ENCODE results near the gene ZNF521. TPM values are rescaled to one million over a fixed set of nuclear protein-coding genes. Genes with fewer than 3 reads are reported as not detected.
"Not testable (repeated sequence)": the region's sequence is repeated elsewhere in the genome, so short reads cannot be mapped to it uniquely, and the experiment has no call there.

ZNF521 gene
- total RNA-seq, 2 donors from 2014 or later = 8.0 to 17.2 TPM

DNA sequence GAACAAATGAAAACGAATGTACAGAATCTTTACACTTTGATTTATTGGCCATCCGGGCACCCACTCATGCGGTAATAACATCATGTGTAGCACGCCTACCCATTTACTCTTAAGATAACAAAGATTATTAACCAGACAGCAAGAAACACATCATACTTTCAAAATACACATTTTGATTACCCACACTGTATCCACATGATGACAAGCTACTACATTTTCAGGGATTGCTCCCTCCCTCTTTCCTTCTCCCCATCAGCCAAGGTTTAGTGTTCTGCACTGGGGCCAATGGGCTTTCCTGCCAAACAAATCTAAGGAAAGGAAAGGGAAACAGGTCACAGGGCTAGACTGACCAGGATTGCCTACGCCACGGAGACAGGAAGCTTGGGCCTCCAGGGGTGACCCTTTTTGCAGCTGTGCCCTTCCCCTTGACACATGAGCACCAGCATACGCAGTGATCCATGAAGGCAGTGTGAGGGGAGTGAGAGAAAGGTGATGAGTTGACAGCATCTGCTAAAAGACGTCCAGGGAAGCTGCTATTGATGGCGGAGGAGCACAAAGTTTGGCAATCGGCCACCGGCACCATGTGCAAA lies 76.5 kb downstream of the ZNF521 start:
- ATAC-seq (ENCODE audit: insufficient number of reproducible peaks, low FRiP score, low read depth) (no peak), DNase-seq (ENCODE audit: low spot score) (no peak)
- no peaks in the 10 kb centered on the region for H3K36me3 ChIP-seq
- TF ChIP-seq, protein P1, sequence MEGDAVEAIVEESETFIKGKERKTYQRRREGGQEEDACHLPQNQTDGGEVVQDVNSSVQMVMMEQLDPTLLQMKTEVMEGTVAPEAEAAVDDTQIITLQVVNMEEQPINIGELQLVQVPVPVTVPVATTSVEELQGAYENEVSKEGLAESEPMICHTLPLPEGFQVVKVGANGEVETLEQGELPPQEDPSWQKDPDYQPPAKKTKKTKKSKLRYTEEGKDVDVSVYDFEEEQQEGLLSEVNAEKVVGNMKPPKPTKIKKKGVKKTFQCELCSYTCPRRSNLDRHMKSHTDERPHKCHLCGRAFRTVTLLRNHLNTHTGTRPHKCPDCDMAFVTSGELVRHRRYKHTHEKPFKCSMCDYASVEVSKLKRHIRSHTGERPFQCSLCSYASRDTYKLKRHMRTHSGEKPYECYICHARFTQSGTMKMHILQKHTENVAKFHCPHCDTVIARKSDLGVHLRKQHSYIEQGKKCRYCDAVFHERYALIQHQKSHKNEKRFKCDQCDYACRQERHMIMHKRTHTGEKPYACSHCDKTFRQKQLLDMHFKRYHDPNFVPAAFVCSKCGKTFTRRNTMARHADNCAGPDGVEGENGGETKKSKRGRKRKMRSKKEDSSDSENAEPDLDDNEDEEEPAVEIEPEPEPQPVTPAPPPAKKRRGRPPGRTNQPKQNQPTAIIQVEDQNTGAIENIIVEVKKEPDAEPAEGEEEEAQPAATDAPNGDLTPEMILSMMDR (IDR thresholded peaks at IDR 0.05) = no peak
- no peaks in the 10 kb centered on the region for H3K4me1 ChIP-seq (ENCODE audit: control insufficient read depth in 1 of 2, low read depth in 2 of 2)
- H3K9me3 ChIP-seq = no peaks in the 10 kb centered on the region
- H3K27me3 ChIP-seq (replicated peaks; ENCODE audit: insufficient read depth) = no peaks in the 10 kb centered on the region
- H3K27ac ChIP-seq = no peak overlapping the region
- no peak overlapping the region for H3K4me3 ChIP-seq

DNA sequence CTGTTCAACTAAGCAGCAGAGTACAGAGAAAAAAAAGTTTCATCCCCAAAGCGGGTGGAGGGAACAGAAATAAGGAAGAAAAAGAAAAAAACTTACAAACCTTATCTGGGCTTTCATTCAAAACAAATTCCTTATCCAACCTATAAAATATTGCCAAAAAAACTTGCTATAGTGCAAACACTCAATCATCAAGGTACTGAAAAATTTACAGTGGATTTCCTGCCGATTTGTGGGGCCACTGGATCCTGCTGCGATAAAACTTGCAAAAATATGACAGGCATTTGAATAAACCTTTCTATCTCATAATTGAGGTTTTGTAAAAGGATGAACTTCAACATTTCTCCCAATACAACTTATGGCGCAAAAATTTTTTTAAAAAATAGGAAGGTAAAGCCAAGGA lies 77.0 kb downstream of the ZNF521 start:
- Histone ChIP-seq H3K4me1 (ENCODE audit: control insufficient read depth in 1 of 2, low read depth in 2 of 2) (no peaks in the 10 kb centered on the region), H3K4me3 (no peak overlapping the region), H3K36me3 (no peaks in the 10 kb centered on the region), H3K27me3 (replicated peaks; ENCODE audit: insufficient read depth) (no peaks in the 10 kb centered on the region), H3K27ac (no peak overlapping the region), H3K9me3 (no peaks in the 10 kb centered on the region)
- ATAC-seq (ENCODE audit: insufficient number of reproducible peaks, low FRiP score, low read depth) (no peak), DNase-seq (ENCODE audit: low spot score) (no peak)
- TF ChIP-seq, protein P1 (IDR thresholded peaks at IDR 0.05) = no peak

DNA sequence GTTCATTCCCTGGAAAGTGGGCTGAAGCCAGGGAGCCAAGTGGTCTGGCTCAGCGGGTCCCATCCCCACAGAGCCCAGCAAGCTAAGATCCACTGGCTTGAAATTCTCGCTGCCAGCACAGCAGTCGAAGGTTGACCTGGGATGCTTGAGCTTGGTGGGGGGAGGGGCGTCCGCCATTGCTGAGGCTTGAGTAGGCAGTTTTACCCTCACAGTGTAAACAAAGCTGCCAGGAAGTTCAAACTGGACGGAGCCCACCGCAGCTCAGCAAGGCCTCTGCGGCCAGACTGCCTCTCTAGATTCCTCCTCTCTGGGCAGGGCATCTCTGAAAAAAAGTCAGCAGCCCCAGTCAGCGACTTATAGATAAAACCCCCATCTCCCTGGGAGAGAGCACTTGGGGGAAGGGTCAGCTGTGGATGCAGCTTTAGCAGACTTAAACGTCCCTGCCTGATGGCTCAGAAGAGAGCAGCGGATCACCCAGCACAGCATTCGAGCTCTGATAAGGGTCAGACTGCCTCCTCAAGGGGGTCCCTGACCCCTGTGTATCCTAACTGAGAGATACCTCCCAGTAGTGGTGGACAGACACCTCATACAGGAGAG lies 84.9 kb downstream of the ZNF521 start:
- H3K9me3 ChIP-seq; H3K27ac ChIP-seq; DNase-seq (ENCODE audit: low spot score); H3K4me1 ChIP-seq (ENCODE audit: control insufficient read depth in 1 of 2, low read depth in 2 of 2); H3K36me3 ChIP-seq; ATAC-seq (ENCODE audit: insufficient number of reproducible peaks, low FRiP score, low read depth); H3K4me3 ChIP-seq; H3K27me3 ChIP-seq (replicated peaks; ENCODE audit: insufficient read depth): not testable (repeated sequence)

DNA sequence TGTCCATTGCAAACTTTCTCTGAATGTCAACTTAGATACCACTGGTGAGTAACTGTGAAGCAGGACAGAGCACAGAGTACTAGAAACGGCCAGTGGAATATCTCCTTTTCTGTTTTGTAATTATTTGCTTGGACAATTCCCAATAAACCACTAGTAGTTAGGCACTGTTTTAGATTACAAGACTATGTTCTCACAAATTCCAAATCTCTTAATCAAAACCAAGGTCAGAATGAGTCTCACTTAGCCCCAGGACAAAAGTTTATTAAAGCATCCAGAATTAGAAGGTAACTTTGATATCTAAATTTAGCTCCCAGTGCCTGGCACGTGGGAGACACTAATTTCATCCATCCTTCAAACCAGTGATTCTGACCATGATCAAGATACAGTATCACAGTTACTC lies 89.0 kb downstream of the ZNF521 start:
- Histone ChIP-seq H3K9me3 (no peaks in the 10 kb centered on the region), H3K27me3 (replicated peaks; ENCODE audit: insufficient read depth) (no peaks in the 10 kb centered on the region), H3K4me3 (no peak overlapping the region), H3K36me3 (no peaks in the 10 kb centered on the region), H3K4me1 (ENCODE audit: control insufficient read depth in 1 of 2, low read depth in 2 of 2) (no peaks in the 10 kb centered on the region), H3K27ac (no peak overlapping the region)
- no peak for ATAC-seq (ENCODE audit: insufficient number of reproducible peaks, low FRiP score, low read depth)
- DNase-seq (ENCODE audit: low spot score) = no peak
- TF ChIP-seq, protein P1 (IDR thresholded peaks at IDR 0.05) = no peak

DNA sequence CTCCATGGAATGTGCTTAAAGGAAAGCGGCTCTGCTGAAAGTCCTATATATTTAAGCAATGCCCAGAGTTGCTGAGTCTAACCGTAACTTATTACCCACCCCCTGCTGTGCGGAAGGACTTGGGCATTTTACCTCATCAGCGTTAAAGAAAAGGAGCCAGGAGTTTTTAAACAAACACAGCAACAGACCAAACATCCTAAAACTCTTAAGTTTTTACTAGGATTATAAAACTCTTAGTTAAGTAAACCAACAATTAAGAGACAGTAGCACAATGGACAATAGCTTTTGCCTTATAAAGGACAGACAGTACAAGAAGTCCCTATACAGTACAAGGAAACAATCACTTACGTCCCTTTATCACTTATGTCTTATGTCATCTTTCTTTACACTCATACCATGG lies 90.2 kb downstream of the ZNF521 start:
- TF ChIP-seq, protein P1 (IDR thresholded peaks at IDR 0.05) = no peak
- ATAC-seq (ENCODE audit: insufficient number of reproducible peaks, low FRiP score, low read depth) (no peak), DNase-seq (ENCODE audit: low spot score) (no peak)
- H3K27me3 ChIP-seq (replicated peaks; ENCODE audit: insufficient read depth) = no peaks in the 10 kb centered on the region
- no peak overlapping the region for H3K27ac ChIP-seq
- no peak overlapping the region for H3K4me3 ChIP-seq
- H3K36me3 ChIP-seq = no peaks in the 10 kb centered on the region
- no peaks in the 10 kb centered on the region for H3K4me1 ChIP-seq (ENCODE audit: control insufficient read depth in 1 of 2, low read depth in 2 of 2)
- no peaks in the 10 kb centered on the region for H3K9me3 ChIP-seq

DNA sequence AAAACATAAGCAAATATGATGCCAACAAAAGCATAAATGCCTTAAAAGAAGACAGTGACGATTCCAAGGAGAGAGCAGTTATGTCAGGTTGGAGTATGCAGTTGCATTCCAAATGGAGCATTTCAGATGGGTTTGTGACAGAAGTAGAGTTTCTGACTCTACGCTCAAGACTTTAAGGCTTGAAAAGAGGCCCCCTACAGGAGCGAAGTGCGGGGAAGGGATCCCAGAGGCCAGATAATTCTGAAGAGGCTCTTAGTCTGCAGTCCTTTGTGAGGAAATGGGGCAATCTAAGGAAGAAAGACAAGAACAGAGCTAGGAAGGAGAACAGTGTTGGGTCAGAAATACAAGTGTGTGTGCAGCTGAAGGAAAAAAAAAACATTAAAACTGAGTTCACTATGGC lies 95.5 kb downstream of the ZNF521 start:
- no peaks in the 10 kb centered on the region for H3K36me3 ChIP-seq
- H3K4me1 ChIP-seq (ENCODE audit: control insufficient read depth in 1 of 2, low read depth in 2 of 2) = no peaks in the 10 kb centered on the region
- H3K27me3 ChIP-seq (replicated peaks; ENCODE audit: insufficient read depth) = no peaks in the 10 kb centered on the region
- ATAC-seq (ENCODE audit: insufficient number of reproducible peaks, low FRiP score, low read depth) = no peak
- no peak overlapping the region for H3K27ac ChIP-seq
- no peak for DNase-seq (ENCODE audit: low spot score)
- no peak overlapping the region for H3K4me3 ChIP-seq
- TF ChIP-seq, protein P1 (IDR thresholded peaks at IDR 0.05) = no peak
- no peaks in the 10 kb centered on the region for H3K9me3 ChIP-seq

Measured in thoracic aorta (tissue), 2 donors.